22Rv1 (cell line): ENCODE measurements around the gene CKS1B.

Experiments used
- CTCF ChIP-seq: fragments of 450-650 bp; IDR thresholded peaks from 2 replicates; pipeline ENCODE4 v1.5.1; 2017; ENCODE audit warnings: mild to moderate bottlenecking
- ZFX ChIP-seq: fragments of 450-650 bp; IDR thresholded peaks from 2 replicates; pipeline ENCODE4 v1.6.1; 2017; ENCODE audit warnings: antibody characterized with exemption, borderline replicate concordance

- TF ChIP-seq CTCF, result no peak
- no peak for TF ChIP-seq ZFX
These were observed 2.3 kb upstream of the CKS1B start for GRCh38 chr1:154972213-154972516.
